ENCODE measurements around the gene PIGR. TPM values are rescaled to one million over a fixed set of nuclear protein-coding genes. Genes with fewer than 3 reads are reported as not detected.
"Not testable (repeated sequence)": the region's sequence is repeated elsewhere in the genome, so short reads cannot be mapped to it uniquely, and the experiment has no call there.

The PIGR gene
- polyA plus RNA-seq, 1 of the 3 experiments (the other 2 are of a cell fraction): not detected

- TF ChIP-seq, protein P1, sequence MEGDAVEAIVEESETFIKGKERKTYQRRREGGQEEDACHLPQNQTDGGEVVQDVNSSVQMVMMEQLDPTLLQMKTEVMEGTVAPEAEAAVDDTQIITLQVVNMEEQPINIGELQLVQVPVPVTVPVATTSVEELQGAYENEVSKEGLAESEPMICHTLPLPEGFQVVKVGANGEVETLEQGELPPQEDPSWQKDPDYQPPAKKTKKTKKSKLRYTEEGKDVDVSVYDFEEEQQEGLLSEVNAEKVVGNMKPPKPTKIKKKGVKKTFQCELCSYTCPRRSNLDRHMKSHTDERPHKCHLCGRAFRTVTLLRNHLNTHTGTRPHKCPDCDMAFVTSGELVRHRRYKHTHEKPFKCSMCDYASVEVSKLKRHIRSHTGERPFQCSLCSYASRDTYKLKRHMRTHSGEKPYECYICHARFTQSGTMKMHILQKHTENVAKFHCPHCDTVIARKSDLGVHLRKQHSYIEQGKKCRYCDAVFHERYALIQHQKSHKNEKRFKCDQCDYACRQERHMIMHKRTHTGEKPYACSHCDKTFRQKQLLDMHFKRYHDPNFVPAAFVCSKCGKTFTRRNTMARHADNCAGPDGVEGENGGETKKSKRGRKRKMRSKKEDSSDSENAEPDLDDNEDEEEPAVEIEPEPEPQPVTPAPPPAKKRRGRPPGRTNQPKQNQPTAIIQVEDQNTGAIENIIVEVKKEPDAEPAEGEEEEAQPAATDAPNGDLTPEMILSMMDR (IDR thresholded peaks at IDR 0.05): no peak
- TF ChIP-seq, protein P2, sequence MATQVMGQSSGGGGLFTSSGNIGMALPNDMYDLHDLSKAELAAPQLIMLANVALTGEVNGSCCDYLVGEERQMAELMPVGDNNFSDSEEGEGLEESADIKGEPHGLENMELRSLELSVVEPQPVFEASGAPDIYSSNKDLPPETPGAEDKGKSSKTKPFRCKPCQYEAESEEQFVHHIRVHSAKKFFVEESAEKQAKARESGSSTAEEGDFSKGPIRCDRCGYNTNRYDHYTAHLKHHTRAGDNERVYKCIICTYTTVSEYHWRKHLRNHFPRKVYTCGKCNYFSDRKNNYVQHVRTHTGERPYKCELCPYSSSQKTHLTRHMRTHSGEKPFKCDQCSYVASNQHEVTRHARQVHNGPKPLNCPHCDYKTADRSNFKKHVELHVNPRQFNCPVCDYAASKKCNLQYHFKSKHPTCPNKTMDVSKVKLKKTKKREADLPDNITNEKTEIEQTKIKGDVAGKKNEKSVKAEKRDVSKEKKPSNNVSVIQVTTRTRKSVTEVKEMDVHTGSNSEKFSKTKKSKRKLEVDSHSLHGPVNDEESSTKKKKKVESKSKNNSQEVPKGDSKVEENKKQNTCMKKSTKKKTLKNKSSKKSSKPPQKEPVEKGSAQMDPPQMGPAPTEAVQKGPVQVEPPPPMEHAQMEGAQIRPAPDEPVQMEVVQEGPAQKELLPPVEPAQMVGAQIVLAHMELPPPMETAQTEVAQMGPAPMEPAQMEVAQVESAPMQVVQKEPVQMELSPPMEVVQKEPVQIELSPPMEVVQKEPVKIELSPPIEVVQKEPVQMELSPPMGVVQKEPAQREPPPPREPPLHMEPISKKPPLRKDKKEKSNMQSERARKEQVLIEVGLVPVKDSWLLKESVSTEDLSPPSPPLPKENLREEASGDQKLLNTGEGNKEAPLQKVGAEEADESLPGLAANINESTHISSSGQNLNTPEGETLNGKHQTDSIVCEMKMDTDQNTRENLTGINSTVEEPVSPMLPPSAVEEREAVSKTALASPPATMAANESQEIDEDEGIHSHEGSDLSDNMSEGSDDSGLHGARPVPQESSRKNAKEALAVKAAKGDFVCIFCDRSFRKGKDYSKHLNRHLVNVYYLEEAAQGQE (IDR thresholded peaks at IDR 0.05; ENCODE audit: low read depth, low read length): no peak
- TF ChIP-seq, protein P3, sequence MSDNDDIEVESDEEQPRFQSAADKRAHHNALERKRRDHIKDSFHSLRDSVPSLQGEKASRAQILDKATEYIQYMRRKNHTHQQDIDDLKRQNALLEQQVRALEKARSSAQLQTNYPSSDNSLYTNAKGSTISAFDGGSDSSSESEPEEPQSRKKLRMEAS (IDR thresholded peaks at IDR 0.05; ENCODE audit: low read depth): no peak
- TF ChIP-seq POLR2AphosphoS5 (IDR thresholded peaks at IDR 0.05; ENCODE audit: low read depth, low read length) (no peak), NFIC (IDR thresholded peaks at IDR 0.05; ENCODE audit: borderline replicate concordance) (no peak), SMC3 (IDR thresholded peaks at IDR 0.05; ENCODE audit: low read depth, low read length) (no peak), EP300 (IDR thresholded peaks at IDR 0.05; ENCODE audit: borderline replicate concordance in 1 of 2, low read depth in 1 of 2, low read length in 1 of 2) (no peak)
These were observed 21.6 kb downstream of the PIGR start (continued) for GRCh38 chr1:206924592-206925105.

DNA sequence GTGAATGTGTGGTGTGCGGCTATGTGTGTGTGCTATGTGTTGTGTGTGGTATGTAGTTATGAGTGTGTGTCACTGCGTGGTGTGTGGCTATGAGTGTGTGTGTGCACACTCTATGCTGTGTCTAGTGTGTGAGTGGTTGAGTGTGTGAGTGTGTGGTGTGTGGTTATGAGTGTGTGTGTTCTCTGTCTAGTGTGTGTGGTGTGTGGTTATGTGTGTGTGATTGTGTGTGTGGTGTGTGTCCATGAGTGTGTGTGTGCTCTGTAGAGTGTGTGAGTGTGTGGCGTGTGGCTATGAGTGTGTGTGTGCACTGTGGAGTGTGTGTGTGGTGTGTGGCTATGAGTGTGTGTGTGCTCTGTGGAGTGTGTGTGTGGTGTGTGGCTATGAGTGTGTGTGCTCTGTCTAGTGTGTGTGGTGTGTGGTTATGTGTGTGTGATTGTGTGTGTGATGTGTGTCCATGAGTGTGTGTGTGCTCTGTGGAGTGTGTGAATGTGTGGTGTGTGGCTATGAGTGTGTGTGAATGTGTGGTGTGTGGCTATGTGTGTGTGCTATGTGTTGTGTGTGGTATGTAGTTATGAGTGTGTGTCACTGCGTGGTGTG lies 22.2 kb downstream of the PIGR start:
- H2AFZ ChIP-seq (ENCODE audit: low read depth); H3K9ac ChIP-seq; POLR2A ChIA-PET; DNase-seq; H3K9me2 ChIP-seq; H3K79me2 ChIP-seq (ENCODE audit: insufficient read depth); H3K4me2 ChIP-seq; H3K27ac ChIP-seq (ENCODE audit: low read depth in 2 of 2, low read length in 1 of 2); H4K20me1 ChIP-seq (ENCODE audit: insufficient read depth); H3K4me1 ChIP-seq (ENCODE audit: control insufficient read depth in 1 of 2, insufficient read depth in 2 of 2, low read depth in 1 of 2, low read length in 1 of 2); H3K36me3 ChIP-seq (replicated peaks in 1 of 2; ENCODE audit: control insufficient read depth in 1 of 2, insufficient read depth in 2 of 2, low read length in 1 of 2); H3K9me3 ChIP-seq; H3K27me3 ChIP-seq (ENCODE audit: insufficient read depth); H3F3A ChIP-seq (replicated peaks; ENCODE audit: insufficient read depth); H3K4me3 ChIP-seq (ENCODE audit: low read depth in 2 of 2, low read length in 1 of 2): not testable (repeated sequence)
- CTCF ChIA-PET: interaction anchor here (1.1 to 3.4 kb wide), 4 partner anchors 11 to 316 kb away, joined by 3 to 27 read pairs (median 4); no protein-coding TSS in a partner anchor
- 72% methylated on average over 4 of the region's 4 CpGs for WGBS (ENCODE audit: low lambda C conversion rate)

All from SK-N-SH (cell line).